ENCODE data around the gene ONECUT3. TPM values are rescaled to one million over a fixed set of nuclear protein-coding genes. Genes with fewer than 3 reads are reported as not detected.
"Not testable (repeated sequence)": the region's sequence is repeated elsewhere in the genome, so short reads cannot be mapped to it uniquely, and the experiment has no call there.

The ONECUT3 gene
- total RNA-seq, 2 donors from 2014 or later, result not detected

- DNase-seq (no peak), ATAC-seq (no peak)
- intact Hi-C loops (cut with DNase I), result no loop called here
Observed at GRCh38 chr19:1752009-1752756, 1.1 kb upstream of the ONECUT3 start.

DNA sequence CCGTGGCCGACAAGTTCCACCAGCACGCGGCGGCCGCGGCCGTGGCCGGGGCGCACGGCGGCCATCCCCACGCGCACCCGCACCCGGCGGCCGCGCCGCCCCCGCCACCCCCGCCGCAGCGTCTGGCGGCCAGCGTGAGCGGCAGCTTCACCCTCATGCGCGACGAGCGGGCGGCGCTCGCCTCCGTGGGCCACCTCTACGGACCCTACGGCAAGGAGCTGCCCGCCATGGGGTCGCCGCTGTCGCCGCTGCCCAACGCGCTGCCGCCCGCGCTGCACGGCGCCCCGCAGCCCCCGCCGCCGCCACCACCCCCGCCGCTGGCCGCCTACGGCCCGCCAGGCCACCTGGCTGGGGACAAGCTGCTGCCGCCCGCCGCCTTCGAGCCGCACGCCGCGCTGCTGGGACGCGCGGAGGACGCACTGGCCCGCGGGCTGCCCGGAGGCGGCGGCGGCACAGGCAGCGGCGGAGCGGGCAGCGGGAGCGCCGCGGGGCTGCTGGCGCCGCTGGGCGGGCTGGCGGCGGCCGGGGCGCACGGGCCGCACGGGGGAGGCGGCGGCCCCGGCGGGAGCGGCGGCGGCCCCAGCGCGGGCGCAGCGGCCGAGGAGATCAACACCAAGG lies 821 bp downstream of the ONECUT3 start:
- intact Hi-C loops (cut with DNase I), result no loop called here
- no peak for DNase-seq
- no peak for ATAC-seq

- ATAC-seq (no peak), DNase-seq (no peak)
- intact Hi-C loops (cut with DNase I), result no loop called here
Observed at GRCh38 chr19:1754636-1755466, 1.5 kb downstream of the ONECUT3 start.

DNA sequence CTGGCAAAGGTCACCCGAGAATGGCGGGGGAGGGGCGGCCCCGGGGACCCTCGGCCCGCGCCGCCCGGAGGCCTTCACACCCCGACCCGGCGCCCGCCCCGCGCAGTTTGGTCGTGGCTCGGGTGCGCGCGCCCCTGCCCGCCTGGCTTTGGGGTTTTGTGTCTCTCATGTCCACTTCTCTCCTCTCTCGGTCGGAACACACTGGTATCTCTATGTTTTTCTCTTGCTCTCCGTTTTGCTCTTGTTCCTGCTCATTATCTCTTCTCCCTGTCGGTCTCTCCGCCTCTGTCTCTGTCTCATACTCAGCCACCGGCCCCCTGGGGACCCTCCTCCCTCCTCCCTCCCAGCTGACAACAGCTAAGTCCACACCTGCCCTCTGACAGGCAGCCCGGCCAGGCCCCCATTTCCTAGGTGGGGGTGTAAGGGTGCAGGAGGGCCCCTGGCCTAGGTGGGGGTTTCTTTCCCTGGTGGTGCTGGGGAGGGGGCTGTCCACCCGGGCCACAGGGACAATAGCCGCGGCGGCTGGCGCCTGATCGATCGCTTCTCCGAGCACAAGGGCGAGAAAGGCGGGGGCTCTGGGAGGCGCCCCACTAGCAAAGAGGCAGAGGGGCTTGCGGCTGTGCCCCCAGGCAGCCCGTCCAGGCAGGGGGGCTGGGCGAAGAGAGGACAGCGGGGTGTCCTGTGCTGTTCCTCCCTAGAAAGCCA lies 2.3 kb downstream of the ONECUT3 start:
- DNase-seq (no peak), ATAC-seq (no peak)
- intact Hi-C loops (cut with DNase I), result no loop called here

- DNase-seq, result no peak
- no peak for ATAC-seq
- intact Hi-C loops (cut with DNase I), result no loop called here
Observed at GRCh38 chr19:1756264-1756663, 3.0 kb downstream of the ONECUT3 start.

DNA sequence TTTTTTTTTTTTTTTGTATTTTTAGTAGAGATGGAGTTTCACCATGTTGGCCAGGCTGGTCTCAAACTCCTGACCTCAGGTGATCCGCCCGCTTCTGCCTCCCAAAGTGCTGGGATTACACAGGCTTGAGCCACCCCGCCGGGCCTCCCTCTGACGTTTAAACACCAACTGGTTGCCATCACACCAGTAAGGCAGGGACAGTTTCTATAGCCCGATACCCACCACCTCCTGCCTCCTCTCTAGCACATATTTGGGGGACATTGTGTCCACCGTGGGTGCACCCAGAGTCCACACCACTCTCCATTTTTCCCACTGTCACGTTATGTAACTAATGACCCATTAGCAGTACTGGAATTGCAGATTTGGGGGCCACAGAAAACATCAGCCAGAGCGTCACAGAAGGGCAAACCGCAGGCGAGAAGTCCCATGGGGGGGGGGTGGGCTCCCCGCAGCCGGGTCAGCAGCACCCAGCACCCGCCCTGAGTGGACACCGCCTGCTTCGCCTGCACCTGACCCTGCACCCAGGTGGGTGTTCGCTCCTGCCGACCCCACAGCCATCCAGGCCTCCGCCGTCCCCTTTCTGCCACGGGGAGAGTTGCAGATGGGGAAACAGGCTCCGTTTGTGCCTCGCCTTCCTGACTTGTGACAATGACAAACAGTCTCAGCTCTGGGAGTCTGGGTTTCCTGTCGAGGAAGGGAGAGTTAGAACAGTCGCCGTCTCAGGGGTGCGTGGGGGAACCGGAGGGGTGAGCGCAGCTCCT lies 3.6 kb downstream of the ONECUT3 start:
- ATAC-seq, result no peak
- intact Hi-C loops (cut with DNase I), result no loop called here
- no peak for DNase-seq

DNA sequence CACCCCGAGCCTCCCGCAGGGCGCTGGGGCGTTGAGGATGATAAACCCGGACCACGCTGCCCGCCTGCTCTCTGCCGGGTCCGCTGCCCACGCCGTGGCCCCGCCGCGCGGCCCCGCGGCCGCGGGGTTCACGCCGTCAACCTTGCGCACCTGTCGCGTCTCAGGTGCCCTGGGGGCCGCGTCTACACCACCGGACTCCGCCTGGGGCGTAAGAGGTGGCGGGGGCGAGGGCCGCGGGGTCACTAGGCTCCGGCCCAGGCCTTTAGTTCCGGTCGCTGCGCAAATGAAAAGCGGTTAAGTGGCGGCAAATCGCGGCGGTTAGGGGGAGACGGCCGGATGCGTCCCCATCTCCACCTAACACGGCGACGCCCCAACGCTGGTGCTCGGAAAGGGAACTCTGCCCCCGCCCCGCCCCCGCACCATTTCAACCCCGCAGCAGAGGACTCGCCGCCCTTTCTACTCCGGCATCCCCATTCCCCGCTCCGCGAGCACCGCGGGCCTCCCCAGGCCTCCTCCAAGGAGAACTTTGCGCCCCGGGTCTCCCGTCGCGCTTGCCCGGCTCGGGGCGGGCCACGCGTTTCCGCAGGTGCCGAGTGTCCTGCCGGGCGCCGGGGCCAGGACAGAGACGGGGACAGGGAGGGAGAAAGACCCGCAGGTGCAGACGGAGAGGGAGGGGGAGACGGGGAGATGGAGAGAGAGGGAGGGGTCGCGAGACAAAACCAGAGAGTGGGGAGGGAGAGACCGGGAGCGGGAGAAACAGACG lies 4.3 kb downstream of the ONECUT3 start:
- no peak for DNase-seq
- no peak for ATAC-seq
- intact Hi-C loops (cut with DNase I), result no loop called here

DNA sequence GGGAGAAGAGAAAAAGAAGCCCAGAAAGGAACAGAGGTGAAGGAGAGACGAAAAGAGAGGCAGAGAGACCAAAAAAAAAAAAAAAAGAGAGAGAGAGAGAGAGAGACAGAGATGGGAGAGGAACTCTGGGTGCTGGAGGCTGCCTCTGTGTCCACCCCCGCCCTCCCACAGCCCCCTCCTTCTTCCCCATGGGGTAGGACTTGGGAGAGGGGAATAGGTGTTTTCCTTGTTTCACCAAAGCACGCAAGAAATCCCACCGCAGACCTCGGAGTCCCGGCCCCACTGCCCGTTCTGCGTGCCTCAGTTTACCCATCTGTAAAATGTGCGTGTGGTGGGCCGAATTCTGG lies 4.9 kb downstream of the ONECUT3 start:
- DNase-seq (no peak), ATAC-seq (no peak)
- intact Hi-C loops (cut with DNase I), result no loop called here

DNA sequence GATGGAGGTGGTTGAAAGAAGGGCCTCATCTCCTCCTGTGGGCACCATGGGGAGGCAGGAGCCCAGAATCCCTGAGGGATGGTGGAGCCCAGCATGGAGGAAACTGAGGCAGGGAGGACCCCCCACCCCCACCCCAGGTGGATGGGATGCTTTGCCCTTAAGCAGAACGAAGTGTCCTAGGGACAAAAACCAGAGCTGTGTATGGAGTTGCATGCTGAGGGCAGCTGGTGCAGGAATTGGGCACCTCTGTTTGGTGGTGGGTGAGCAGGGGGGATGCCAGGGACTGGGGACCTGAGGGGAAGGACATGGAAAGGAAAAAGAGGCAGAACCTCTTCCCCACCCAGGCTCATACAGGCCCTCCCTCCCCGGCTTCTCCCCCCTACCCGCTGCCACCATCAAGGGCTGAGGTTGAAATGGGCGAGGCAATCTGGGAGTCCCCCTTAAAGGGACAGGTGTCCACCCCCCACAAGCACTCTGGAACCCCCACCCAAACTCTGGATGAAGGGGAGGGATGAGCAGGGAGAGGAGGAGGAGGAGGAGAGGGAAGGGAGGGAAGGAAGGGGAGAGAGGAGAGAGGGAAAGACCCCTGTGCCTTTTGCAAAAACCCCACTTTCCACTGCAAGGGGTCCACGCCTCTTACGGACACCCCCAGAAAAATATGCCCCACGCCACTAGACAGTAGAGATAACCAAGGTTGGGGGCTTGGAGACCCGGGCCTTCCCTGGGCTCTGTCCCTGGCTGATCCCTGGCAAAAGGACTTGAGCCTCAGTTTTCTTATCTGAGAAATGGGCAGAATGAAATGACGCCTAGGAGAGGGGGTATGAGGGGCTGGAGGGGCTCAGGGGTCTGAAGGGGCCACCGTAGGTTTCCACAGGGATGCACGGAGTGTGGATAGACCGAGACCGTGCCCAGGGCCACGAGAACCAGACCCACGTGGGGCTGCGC lies 5.9 kb downstream of the ONECUT3 start:
- ATAC-seq (no peak), DNase-seq (no peak)
- intact Hi-C loops (cut with DNase I), result no loop called here

GRCh38 chr19:1760020-1760419 lies 6.7 kb downstream of the ONECUT3 start:
- ATAC-seq (no peak), DNase-seq (no peak)
- intact Hi-C loops (cut with DNase I), result loop anchor here in 1 of 2 donors (10.0 kb wide), 1 partner anchor 215 kb away; no protein-coding TSS in a partner anchor

- intact Hi-C loops (cut with DNase I), result loop anchor here in 1 of 2 donors (10.0 kb wide), 1 partner anchor 216 kb away; no protein-coding TSS in a partner anchor
- not testable (repeated sequence) for DNase-seq, ATAC-seq
Observed at GRCh38 chr19:1760786-1761527, 7.7 kb downstream of the ONECUT3 start.

DNA sequence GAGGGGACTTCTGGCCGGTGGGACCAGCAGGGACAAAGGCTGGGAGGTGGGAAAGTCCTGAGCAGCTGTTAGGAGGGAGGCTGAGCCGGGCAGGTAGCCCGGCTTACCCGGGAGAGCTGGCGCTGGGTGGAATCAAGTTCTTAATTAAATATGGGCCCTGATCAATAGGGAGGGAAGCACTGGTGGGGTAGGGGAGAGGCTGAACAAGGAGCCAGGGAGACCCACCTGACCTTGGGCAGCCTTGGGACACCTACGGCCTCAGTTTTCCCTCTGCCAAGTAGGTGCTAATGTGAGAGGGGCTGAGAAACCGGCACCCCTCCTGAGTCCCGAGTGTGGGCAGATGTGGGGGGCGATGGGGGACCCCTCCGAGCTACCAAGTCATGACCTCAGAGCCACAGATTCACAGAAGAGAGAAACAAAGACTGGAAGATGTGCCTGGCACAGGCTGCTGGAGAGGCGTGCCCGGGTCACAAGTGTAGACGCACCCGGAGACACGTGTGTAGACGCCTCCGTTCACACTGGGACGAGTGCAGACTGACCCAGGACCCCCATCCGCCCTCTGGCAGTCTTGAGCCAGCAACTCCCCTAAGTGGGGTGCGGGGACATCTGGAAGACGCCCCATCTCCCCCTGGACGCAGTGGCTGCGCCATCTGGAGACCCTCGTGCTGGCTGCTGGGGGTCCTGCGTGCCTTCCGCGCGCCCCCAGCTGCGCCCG lies 8.4 kb downstream of the ONECUT3 start:
- DNase-seq (no peak), ATAC-seq (no peak)
- intact Hi-C loops (cut with DNase I), result loop anchor here in 1 of 2 donors (10.0 kb wide), 1 partner anchor 217 kb away; no protein-coding TSS in a partner anchor

DNA sequence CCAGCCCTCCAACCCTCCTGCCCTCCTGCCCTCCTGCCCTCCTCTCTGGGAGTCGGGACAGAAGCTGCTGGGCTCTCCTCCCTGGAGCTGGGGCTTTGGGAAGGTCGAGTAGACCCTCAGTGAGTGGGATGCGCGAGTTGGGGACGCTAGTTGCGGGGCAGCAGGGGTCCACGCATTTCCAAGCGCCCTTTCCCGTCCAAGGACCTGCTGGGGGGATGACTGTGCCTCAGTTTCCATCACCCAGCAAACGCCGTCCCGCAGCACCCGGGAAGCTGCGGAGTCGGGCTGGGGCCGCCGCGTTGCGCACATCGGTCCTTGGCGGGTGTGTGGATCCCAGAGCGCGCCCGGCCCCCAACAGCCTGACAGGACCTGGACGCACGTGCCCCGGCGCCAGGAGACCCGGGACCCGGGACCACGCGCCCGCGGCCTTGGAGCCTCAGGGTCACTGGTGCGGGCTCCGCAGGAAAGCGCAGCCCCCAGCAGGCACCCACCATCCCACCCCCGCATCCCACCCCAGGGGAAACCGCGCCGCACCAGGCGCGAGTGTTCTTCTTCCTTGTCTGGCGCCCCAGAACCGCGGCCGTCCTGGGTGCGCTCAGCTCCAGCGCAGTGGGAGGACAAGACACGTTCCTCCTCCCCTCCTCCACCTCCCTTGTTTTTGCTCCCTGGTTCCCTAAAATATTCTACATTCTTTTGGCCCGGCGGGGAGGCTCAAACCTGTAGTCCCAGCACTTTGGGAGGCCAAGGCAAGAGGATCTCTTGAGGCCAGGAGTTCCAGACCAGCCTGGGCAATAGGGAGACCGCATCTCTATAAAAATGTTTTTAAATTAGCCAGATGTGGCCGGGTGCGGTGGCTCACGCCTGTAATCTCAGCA lies 9.2 kb downstream of the ONECUT3 start:
- intact Hi-C loops (cut with DNase I), result loop anchor here in 1 of 2 donors (10.0 kb wide), 1 partner anchor 218 kb away; no protein-coding TSS in a partner anchor
- ATAC-seq, result no peak
- no peak for DNase-seq

Measured in left cardiac atrium (tissue), 4 donors.